Motor neuron (in vitro differentiated cells): ENCODE data around the gene PNKP. TPM values are rescaled to one million over a fixed set of nuclear protein-coding genes. Genes with fewer than 3 reads are reported as not detected.

Experiments
- ATAC-seq, 8 experiments: fragments of 200-7000 bp; cut with Tn5 transposase; replicated peaks in 6 of 8; 2 replicates each; pipeline ENCODE4 v1.8.0; 2021; ENCODE audit warnings: mild to moderate bottlenecking in 8 of 8, moderate library complexity in 8 of 8
- H3K27ac ChIP-seq, 2 donors: fragments of 250-450 bp; sonication (Bioruptor Pico); 2 replicates each; pipeline ENCODE4 v1.9.0; 2021; ENCODE audit warnings: antibody characterized with exemption in 2 of 2, mild to moderate bottlenecking in 2 of 2, moderate library complexity in 1 of 2
- H3K4me1 ChIP-seq, 2 donors: fragments of 250-450 bp; sonication (Bioruptor Pico); replicated peaks in 1 of 2; 2 replicates each; pipeline ENCODE4 v1.6.1; 2021; ENCODE audit warnings: antibody characterized with exemption in 2 of 2, mild to moderate bottlenecking in 2 of 2, moderate library complexity in 1 of 2
- H3K4me3 ChIP-seq, 5 donors: fragments of 250-450 bp; sonication (Bioruptor Pico); 2 replicates each; pipeline ENCODE4 v1.9.0; 2021; ENCODE audit warnings: antibody characterized with exemption in 5 of 5, mild to moderate bottlenecking in 5 of 5, moderate library complexity in 4 of 5
- WGBS, 10 experiments: fragments of 450-650 bp; shearing (Covaris generic); methylation state at CpG; one replicate each; pipeline ENCODE4 v1.0.0; 2022; 5-methylcytosine and 5-hydroxymethylcytosine counted together
- in situ Hi-C, 9 experiments: fragments of 400-800 bp; cut with MboI; loops; one replicate each; pipeline ENCODE4 v1.15.0; 2021; ENCODE audit warnings: low sequenced_read_pairs in 9 of 9, low pct_unique_long_range_greater_than_20kb in 2 of 9; ENCODE audit not compliant: unreplicated experiment in 9 of 9
- total RNA-seq, 8 experiments: library from RNA; unstranded; fragments of 300-600 nt; gene quantifications; 2 replicates each; pipeline versions ENCODE4 v1.2.3 to v1.2.4, GENCODE V29; 2022

The PNKP gene
- total RNA-seq, 8 experiments from 2014 or later, result 22.8 to 85.2 (median 29.9) TPM

DNA sequence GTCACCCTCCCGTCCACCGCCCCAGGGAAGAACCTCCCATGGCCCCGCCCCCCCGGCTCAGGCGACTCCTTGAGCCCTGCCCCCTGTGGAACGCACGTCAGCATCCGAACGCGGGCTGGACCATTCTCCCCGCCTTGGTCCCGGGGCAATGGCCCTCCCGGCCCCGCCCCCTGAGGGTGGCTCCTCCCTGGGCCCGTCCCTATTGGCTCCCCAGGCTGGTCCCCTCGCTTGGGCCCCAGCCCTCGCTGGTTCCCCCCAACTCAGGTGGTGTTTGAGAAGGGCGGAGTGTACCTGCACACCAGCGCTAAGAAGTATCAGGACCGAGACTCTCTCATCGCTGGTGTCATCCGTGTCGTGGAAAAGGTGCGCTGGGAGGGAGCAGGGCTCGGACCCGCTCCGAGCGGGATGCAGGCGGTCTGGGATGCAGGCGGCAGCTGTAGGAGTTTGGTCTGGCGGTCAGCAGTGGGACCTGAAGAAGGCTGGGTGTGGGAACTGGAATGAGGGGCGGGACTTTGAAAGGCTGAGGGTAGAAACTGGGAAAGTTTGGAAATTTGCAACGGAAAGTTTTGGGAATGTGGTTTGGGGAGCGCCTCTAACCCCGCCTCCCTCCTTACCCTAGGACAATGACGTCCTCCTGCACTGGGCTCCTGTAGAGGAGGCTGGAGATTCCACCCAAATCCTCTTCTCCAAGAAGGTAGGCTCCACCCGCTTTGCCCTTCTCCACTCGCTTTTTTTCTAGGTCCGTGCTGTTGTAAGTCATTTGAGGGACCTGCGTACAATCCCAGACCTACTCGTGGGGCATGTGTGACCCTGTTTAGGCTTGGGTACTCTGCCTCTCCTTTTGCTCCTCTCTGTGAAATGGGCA is 10.7 kb upstream of the PNKP start:
- Histone ChIP-seq H3K4me1 (peaks cover 4 to 9% of the 10 kb centered on the region in 2 donors), H3K27ac (peak overlapping the region; percentile 99), H3K4me3 (peak overlapping the region; percentile 71 to 99 (median 91))
- WGBS, 10 experiments, result 0 to 40% (median 14%) methylated on average over 1 to 9 of the region's 41 CpGs; no CpG with 5 or more reads in 2 of the 10 experiments
- peak; percentile 71 to 81 (median 77) for ATAC-seq
- in situ Hi-C loops, result no loop called here

GRCh38 chr19:49877020-49877878 is 9.9 kb upstream of the PNKP start, which contains the start of the genes AKT1S1 and TBC1D17:
AKT1S1 (minus strand) TSS chr19:49877355; CDS start chr19:49873295, 4,060 bp downstream.
TBC1D17 (plus strand) TSS chr19:49877702; CDS start chr19:49877724, 22 bp downstream.
- WGBS, 10 experiments, result 0 to 5% (median 1%) methylated on average over 3 to 29 of the region's 61 CpGs; no CpG with 5 or more reads in 2 of the 10 experiments
- H3K4me1 ChIP-seq, result peaks cover 4 to 9% of the 10 kb centered on the region in 2 donors
- peak; percentile 53 to 71 (median 66) for ATAC-seq
- H3K4me3 ChIP-seq, result peak within 1 kb of the TSS; percentile 90 to 99 (median 96)
- in situ Hi-C loops, result no loop called here
- peak within 1 kb of the TSS; percentile 99 for H3K27ac ChIP-seq

GRCh38 chr19:49876422-49877019 is 9.1 kb upstream of the PNKP start:
- Histone ChIP-seq H3K4me3 (peak overlapping the region; percentile 90 to 99 (median 96)), H3K27ac (peak overlapping the region; percentile 99), H3K4me1 (peaks cover 4 to 9% of the 10 kb centered on the region in 2 donors)
- 0% methylated on average over 2 to 18 of the region's 46 CpGs; no CpG with 5 or more reads in 4 of the 10 experiments for WGBS, 10 experiments
- in situ Hi-C loops, result no loop called here
- ATAC-seq, result peak; percentile 35 to 56 (median 51)

DNA sequence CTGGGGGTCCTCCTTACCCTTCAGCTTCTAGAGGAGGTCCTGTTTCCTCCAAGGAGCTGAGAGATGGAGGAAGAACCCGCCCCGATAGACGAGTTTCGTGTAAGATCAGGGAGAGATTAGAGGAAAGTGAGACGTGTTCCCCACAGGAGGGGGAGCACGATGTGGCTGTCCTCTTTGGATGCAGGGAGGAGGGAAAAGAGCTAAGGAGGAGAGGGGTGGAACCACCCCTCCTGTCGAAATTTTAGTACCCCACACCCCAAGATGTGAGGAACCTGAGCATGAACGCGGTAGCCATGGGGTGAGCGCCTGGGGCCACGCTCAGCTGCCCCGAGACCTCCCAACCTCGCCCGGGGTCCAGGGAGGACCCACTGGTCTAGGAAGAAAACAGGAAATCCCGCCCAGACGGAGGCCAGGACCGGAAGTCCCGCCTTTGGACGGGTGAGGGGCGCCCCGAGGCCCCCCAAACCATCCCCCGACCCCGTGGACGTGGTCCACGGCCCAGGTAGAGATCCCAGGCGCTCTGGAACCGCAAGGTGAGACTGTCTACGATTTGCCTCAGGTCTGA is 8.6 kb upstream of the PNKP start:
- Histone ChIP-seq H3K4me1 (peaks cover 4 to 9% of the 10 kb centered on the region in 2 donors), H3K4me3 (peak overlapping the region; percentile 90 to 99 (median 96)), H3K27ac (peak overlapping the region; percentile 99)
- in situ Hi-C loops, result no loop called here
- 0% methylated on average over 2 to 6 of the region's 28 CpGs; no CpG with 5 or more reads in 6 of the 10 experiments for WGBS, 10 experiments
- peak; percentile 4 to 34 (median 26) for ATAC-seq

DNA sequence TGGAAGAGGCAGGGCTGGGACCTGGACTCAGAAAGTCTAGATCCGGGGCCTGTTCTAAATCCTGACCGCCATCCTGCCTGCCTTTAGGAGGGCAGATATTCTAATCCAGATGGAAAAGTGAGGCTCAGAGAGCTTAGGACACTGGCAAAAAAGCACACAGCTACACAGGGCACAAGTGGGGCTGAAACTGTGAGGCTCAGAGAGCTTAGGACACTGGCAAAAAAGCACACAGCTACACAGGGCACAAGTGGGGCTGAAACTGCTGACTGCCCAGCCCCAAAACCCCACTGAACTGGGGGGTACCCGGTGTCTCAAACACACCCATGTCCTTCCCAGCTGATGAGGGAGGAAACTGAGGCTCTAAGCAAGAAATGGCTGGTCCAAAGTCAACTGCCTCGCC is 7.8 kb upstream of the PNKP start:
- in situ Hi-C loops, result no loop called here
- ATAC-seq, result no peak
- Histone ChIP-seq H3K4me1 (peaks cover 6 to 13% of the 10 kb centered on the region in 2 donors), H3K27ac (peak overlapping the region in 1 of 2 donors; percentile 99), H3K4me3 (peak overlapping the region; percentile 90 to 99 (median 96))
- WGBS, 10 experiments, result 74 to 100% (median 100%) methylated on average over 1 to 2 of the region's 4 CpGs; no CpG with 5 or more reads in 7 of the 10 experiments

DNA sequence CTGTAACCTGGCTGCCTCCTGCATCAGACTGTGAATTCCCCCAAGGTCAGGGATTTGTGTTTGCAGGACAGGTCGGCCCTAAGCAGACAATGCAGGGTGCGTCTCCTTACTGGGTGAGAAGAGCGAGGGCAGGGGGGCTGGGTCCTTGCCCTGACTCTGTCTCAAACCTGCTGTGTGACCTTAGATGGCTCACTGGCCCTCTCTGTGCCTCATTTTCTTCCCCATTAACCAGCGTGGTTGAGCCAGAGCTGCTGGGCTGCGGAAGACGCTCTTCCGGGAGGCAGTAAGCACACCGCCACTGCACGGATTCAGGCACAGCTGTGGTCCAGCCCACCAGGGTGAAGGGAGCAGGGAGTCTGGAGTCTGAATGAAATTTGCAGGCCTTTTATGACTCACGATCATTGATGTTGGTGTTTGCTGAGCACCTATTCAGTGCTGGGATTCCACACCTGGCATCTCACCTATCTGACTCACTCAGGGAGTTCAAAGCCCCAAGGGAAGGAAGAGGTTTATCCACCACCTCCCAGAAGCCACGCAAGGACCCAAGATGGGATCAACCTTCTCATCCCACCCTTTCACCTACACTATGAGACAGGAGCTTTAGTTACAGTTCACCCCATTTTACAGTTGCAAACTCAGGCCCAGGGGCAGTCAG is 7.3 kb upstream of the PNKP start:
- in situ Hi-C loops, result no loop called here
- no peak for ATAC-seq
- WGBS, 10 experiments, result 88 to 100% (median 91%) methylated on average over 1 to 7 of the region's 11 CpGs; no CpG with 5 or more reads in 6 of the 10 experiments
- Histone ChIP-seq H3K27ac (no peak overlapping the region), H3K4me3 (no peak overlapping the region), H3K4me1 (peaks cover 8 to 14% of the 10 kb centered on the region in 2 donors)

GRCh38 chr19:49873834-49874233 is 6.5 kb upstream of the PNKP start:
- H3K4me3 ChIP-seq, result no peak overlapping the region
- 87 to 100% (median 95%) methylated on average over 1 to 9 of the region's 10 CpGs; no CpG with 5 or more reads in 2 of the 10 experiments for WGBS, 10 experiments
- no peak for ATAC-seq
- in situ Hi-C loops, result no loop called here
- no peak overlapping the region for H3K27ac ChIP-seq
- peaks cover 10 to 14% of the 10 kb centered on the region in 2 donors for H3K4me1 ChIP-seq

DNA sequence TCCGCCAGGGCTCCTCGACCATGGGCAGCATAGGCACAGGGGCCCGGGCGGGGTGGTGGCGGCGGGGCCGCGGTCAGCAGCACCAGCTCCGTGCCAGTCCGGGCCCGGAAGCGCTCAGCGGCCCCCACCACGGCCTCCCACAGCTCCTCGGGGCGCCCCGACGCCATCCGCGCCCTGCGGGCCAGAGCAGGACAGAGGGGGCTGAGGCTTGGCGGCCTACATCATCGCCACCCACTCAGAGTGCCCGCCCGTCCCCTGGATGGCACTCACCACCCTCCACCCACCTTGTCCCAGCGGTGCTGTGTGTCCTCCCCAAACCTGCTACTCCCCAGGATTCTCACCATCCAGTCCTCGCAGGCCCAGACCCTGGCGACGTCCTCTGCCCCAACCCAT is 5.7 kb upstream of the PNKP start:
- H3K27ac ChIP-seq, result no peak overlapping the region
- peaks cover 9 to 12% of the 10 kb centered on the region in 2 donors for H3K4me1 ChIP-seq
- 100% methylated on average over 2 of the region's 29 CpGs; no CpG with 5 or more reads in 9 of the 10 experiments for WGBS, 10 experiments
- ATAC-seq, result no peak
- in situ Hi-C loops, result no loop called here
- no peak overlapping the region for H3K4me3 ChIP-seq

- peaks cover 9 to 12% of the 10 kb centered on the region in 2 donors for H3K4me1 ChIP-seq
- no peak for ATAC-seq
- H3K4me3 ChIP-seq, result no peak overlapping the region
- H3K27ac ChIP-seq, result no peak overlapping the region
- in situ Hi-C loops, result no loop called here
- WGBS, 10 experiments, result 40 to 81% (median 59%) methylated on average over 1 to 8 of the region's 27 CpGs; no CpG with 5 or more reads in 4 of the 10 experiments
Measured at GRCh38 chr19:49872245-49873128, 5.1 kb upstream of the PNKP start.

GRCh38 chr19:49871349-49871985 is 4.1 kb upstream of the PNKP start:
- 65 to 100% (median 85%) methylated on average over 2 to 5 of the region's 17 CpGs; no CpG with 5 or more reads in 7 of the 10 experiments for WGBS, 10 experiments
- H3K27ac ChIP-seq, result no peak overlapping the region

More at GRCh38 chr19:49871349-49871985, 4.1 kb upstream of the PNKP start:
- ATAC-seq, result no peak
- Histone ChIP-seq H3K4me3 (no peak overlapping the region), H3K4me1 (peaks cover 9 to 12% of the 10 kb centered on the region in 2 donors)
- in situ Hi-C loops, result no loop called here
